Caco-2 (cell line): Measurements from ENCODE around the gene USH2A. TPM values are rescaled to one million over a fixed set of nuclear protein-coding genes. Genes with fewer than 3 reads are reported as not detected.

Experiments used
- BruUV-seq: library from RNA; stranded (reverse); fragments of 400-500 nt; replicated peaks from 2 replicates; lab custom pipeline; 2021; lab: Mats Ljungman, UMichigan
- CTCF ChIA-PET: fragments of 300-600 bp; sonication (Branson Sonifier 250); formaldehyde crosslinking; loops from one replicate; lab custom pipeline; 2022; ENCODE audit warnings: antibody characterized with exemption; lab: Charles Lee
- POLR2A ChIA-PET: fragments of 300-600 bp; sonication (Branson Sonifier 250); formaldehyde crosslinking; loops from one replicate; lab custom pipeline; 2022; ENCODE audit warnings: antibody characterized with exemption; lab: Charles Lee
- DNase-seq, 2 experiments: peaks; one replicate each; pipeline versions ENCODE4 v3.0.0 to v3.0.0-alpha.2; 2020 to 2022
- H3K27me3 ChIP-seq: replicated peaks from 2 replicates; pipeline ENCODE4 v1.6.0; 2011; ENCODE audit warnings: low read length; ENCODE audit not compliant: control insufficient read depth, insufficient read depth
- H3K36me3 ChIP-seq: 2 replicates; pipeline ENCODE4 v1.5.1; 2011; ENCODE audit warnings: low read length; ENCODE audit not compliant: control insufficient read depth, insufficient read depth
- H3K4me1 ChIP-seq: fragments of 250-450 bp; sonication (Bioruptor Pico); 2 replicates; pipeline ENCODE4 v1.5.1; 2020; ENCODE audit warnings: mild to moderate bottlenecking
- H3K4me3 ChIP-seq: 2 replicates; pipeline ENCODE4 v1.5.1; 2011; ENCODE audit warnings: low read depth, mild to moderate bottlenecking, control low read depth, low read length
- H3K9me3 ChIP-seq: fragments of 250-450 bp; sonication (Bioruptor Pico); 2 replicates; pipeline ENCODE4 v1.5.1; 2020; ENCODE audit warnings: mild to moderate bottlenecking, moderate library complexity
- H3K27ac Mint-ChIP-seq: one replicate; pipeline ENCODE4 v1.8.0; 2022; ENCODE audit warnings: mixed read lengths; ENCODE audit not compliant: unreplicated experiment
- H3K27me3 Mint-ChIP-seq: one replicate; pipeline ENCODE4 v1.8.0; 2022; ENCODE audit warnings: mixed read lengths; ENCODE audit not compliant: insufficient read depth, unreplicated experiment
- H3K36me3 Mint-ChIP-seq: one replicate; pipeline ENCODE4 v1.8.0; 2022; ENCODE audit warnings: mild to moderate bottlenecking, mixed read lengths; ENCODE audit not compliant: insufficient read depth, unreplicated experiment
- H3K4me1 Mint-ChIP-seq: one replicate; pipeline ENCODE4 v1.8.0; 2022; ENCODE audit warnings: low read depth, mixed read lengths; ENCODE audit not compliant: unreplicated experiment
- H3K4me3 Mint-ChIP-seq: one replicate; pipeline ENCODE4 v1.8.0; 2022; ENCODE audit warnings: mild to moderate bottlenecking, moderate library complexity, mixed read lengths; ENCODE audit not compliant: unreplicated experiment
- H3K9me3 Mint-ChIP-seq: one replicate; pipeline ENCODE4 v1.8.0; 2022; ENCODE audit warnings: mixed read lengths; ENCODE audit not compliant: unreplicated experiment
- CTCF ChIP-seq, 2 experiments: fragments of 200-600 bp in 1 of 2; IDR thresholded peaks; 1 replicate in 1 of 2; 2 replicates in 1 of 2; pipeline versions ENCODE4 v1.5.1 to v1.8.0; 2011 to 2022; ENCODE audit warnings: antibody characterized with exemption in 1 of 2, control low read depth in 1 of 2, inconsistent platforms in 1 of 2, low read depth in 1 of 2, low read length in 1 of 2, mild to moderate bottlenecking in 1 of 2, moderate library complexity in 1 of 2; ENCODE audit not compliant: insufficient read depth in 1 of 2, severe bottlenecking in 1 of 2, unreplicated experiment in 1 of 2
- intact Hi-C: fragments of 100-400 bp; cut with micrococcal nuclease; formaldehyde crosslinking; loops from one replicate; pipeline ENCODE4 v1.10.0; 2022; ENCODE audit not compliant: unreplicated experiment
- total RNA-seq: library from RNA; stranded (reverse); gene quantifications from 2 replicates; pipeline ENCODE4 v1.2.3, GENCODE V29; 2022

USH2A gene
- total RNA-seq, 1 experiment from 2014 or later = 0.11 TPM

GRCh38 chr1:215875712-215876111, 547.5 kb downstream of the USH2A start:
- peaks cover 8% of the 10 kb centered on the region for H3K9me3 Mint-ChIP-seq
- no peaks in the 10 kb centered on the region for H3K36me3 ChIP-seq
- H3K36me3 Mint-ChIP-seq = no peaks in the 10 kb centered on the region
- no peaks in the 10 kb centered on the region for H3K27me3 ChIP-seq
- POLR2A ChIA-PET = no interaction called here
- H3K27ac Mint-ChIP-seq = no peak overlapping the region
- intact Hi-C loops = loop anchor here (5.0 kb wide), 2 partner anchors 53 to 57 kb away; no protein-coding TSS in a partner anchor
- peaks cover 29% of the 10 kb centered on the region for H3K4me1 Mint-ChIP-seq
- no peak for TF ChIP-seq CTCF (IDR thresholded peaks at IDR 0.05; ENCODE audit: insufficient read depth in 1 of 2, low read depth in 1 of 2, low read length in 1 of 2, severe bottlenecking in 1 of 2, unreplicated experiment in 1 of 2)
- no peak for DNase-seq
- no peak overlapping the region for H3K4me3 Mint-ChIP-seq
- no peaks in the 10 kb centered on the region for H3K27me3 Mint-ChIP-seq
- CTCF ChIA-PET = no interaction called here
- no peaks in the 10 kb centered on the region for H3K9me3 ChIP-seq
- H3K4me3 ChIP-seq = no peak overlapping the region
- H3K4me1 ChIP-seq = peaks cover 20% of the 10 kb centered on the region
- BruUV-seq = no TSS peak

GRCh38 chr1:215875236-215875635, 548.0 kb downstream of the USH2A start:
- H3K4me3 ChIP-seq = no peak overlapping the region
- BruUV-seq = no TSS peak
- no peak overlapping the region for H3K27ac Mint-ChIP-seq
- H3K9me3 Mint-ChIP-seq = peaks cover 5% of the 10 kb centered on the region
- peaks cover 29% of the 10 kb centered on the region for H3K4me1 Mint-ChIP-seq
- H3K27me3 ChIP-seq = no peaks in the 10 kb centered on the region
- TF ChIP-seq CTCF (IDR thresholded peaks at IDR 0.05; ENCODE audit: insufficient read depth in 1 of 2, low read depth in 1 of 2, low read length in 1 of 2, severe bottlenecking in 1 of 2, unreplicated experiment in 1 of 2) = no peak
- no peak overlapping the region for H3K4me3 Mint-ChIP-seq
- no peaks in the 10 kb centered on the region for H3K36me3 Mint-ChIP-seq
- ChIA-PET CTCF (interaction anchor here (0.6 kb wide), 1 partner anchor 601 kb away, joined by 4 read pairs; no protein-coding TSS in a partner anchor), POLR2A (no interaction called here)
- no peaks in the 10 kb centered on the region for H3K27me3 Mint-ChIP-seq
- DNase-seq = no peak
- no peaks in the 10 kb centered on the region for H3K36me3 ChIP-seq
- no peaks in the 10 kb centered on the region for H3K9me3 ChIP-seq
- H3K4me1 ChIP-seq = peaks cover 20% of the 10 kb centered on the region
- intact Hi-C loops = loop anchor here (5.0 kb wide), 2 partner anchors 53 to 57 kb away; no protein-coding TSS in a partner anchor

- peaks cover 21% of the 10 kb centered on the region for H3K4me1 Mint-ChIP-seq
- BruUV-seq = no TSS peak
- CTCF ChIA-PET = no interaction called here
- peaks cover under 1% of the 10 kb centered on the region; the same call in 1 of the 2 replicates for H3K9me3 ChIP-seq
- no peaks in the 10 kb centered on the region for H3K27me3 Mint-ChIP-seq
- peaks cover 14% of the 10 kb centered on the region for H3K4me1 ChIP-seq
- no peaks in the 10 kb centered on the region for H3K36me3 Mint-ChIP-seq
- TF ChIP-seq CTCF (IDR thresholded peaks at IDR 0.05; ENCODE audit: insufficient read depth in 1 of 2, low read depth in 1 of 2, low read length in 1 of 2, severe bottlenecking in 1 of 2, unreplicated experiment in 1 of 2) = no peak
- H3K4me3 ChIP-seq = no peak overlapping the region
- H3K27ac Mint-ChIP-seq = no peak overlapping the region
- intact Hi-C loops = no loop called here
- POLR2A ChIA-PET = no interaction called here
- H3K27me3 ChIP-seq = no peaks in the 10 kb centered on the region
- H3K9me3 Mint-ChIP-seq = no peaks in the 10 kb centered on the region
- no peaks in the 10 kb centered on the region; the same call in 1 of the 2 replicates for H3K36me3 ChIP-seq
- no peak for DNase-seq
- H3K4me3 Mint-ChIP-seq = no peak overlapping the region
These were observed 550.6 kb downstream of the USH2A start for GRCh38 chr1:215872658-215873057.
